GM18517 (cell line): ENCODE data around the gene GABRB2.

Experiments
- ATAC-seq: cut with Tn5 transposase; IDR thresholded peaks from one replicate; pipeline ENCODE4 v1.9.1; 2021; ENCODE audit warnings: mild to moderate bottlenecking, moderate library complexity; ENCODE audit not compliant: unreplicated experiment

Gene GABRB2

GRCh38 chr5:161481922-161482321 lies 64.6 kb downstream of the GABRB2 start:
- ATAC-seq, result no peak

GRCh38 chr5:161471211-161471950 lies 75.1 kb downstream of the GABRB2 start:
- no peak for ATAC-seq

GRCh38 chr5:161467703-161468102 lies 78.8 kb downstream of the GABRB2 start:
- ATAC-seq, result no peak

- no peak for ATAC-seq
Observed at GRCh38 chr5:161460741-161461140, 85.8 kb downstream of the GABRB2 start.

- no peak for ATAC-seq
Observed at GRCh38 chr5:161446655-161447054, 99.9 kb downstream of the GABRB2 start.

GRCh38 chr5:161442471-161442870 lies 104.1 kb downstream of the GABRB2 start:
- no peak for ATAC-seq

GRCh38 chr5:161432798-161433197 lies 113.7 kb downstream of the GABRB2 start:
- no peak for ATAC-seq

GRCh38 chr5:161431963-161432362 lies 114.6 kb downstream of the GABRB2 start:
- no peak for ATAC-seq

- ATAC-seq, result no peak
Observed at GRCh38 chr5:161421067-161421466, 125.5 kb downstream of the GABRB2 start.

GRCh38 chr5:161420521-161420920 lies 126.0 kb downstream of the GABRB2 start:
- no peak for ATAC-seq

- ATAC-seq, result no peak
Observed at GRCh38 chr5:161414896-161415295, 131.6 kb downstream of the GABRB2 start.

- no peak for ATAC-seq
Observed at GRCh38 chr5:161414037-161414436, 132.5 kb downstream of the GABRB2 start.

GRCh38 chr5:161412792-161413191 lies 133.7 kb downstream of the GABRB2 start:
- no peak for ATAC-seq

GRCh38 chr5:161411156-161411555 lies 135.4 kb downstream of the GABRB2 start:
- no peak for ATAC-seq

GRCh38 chr5:161410640-161411039 lies 135.9 kb downstream of the GABRB2 start:
- no peak for ATAC-seq

GRCh38 chr5:161409471-161409870 lies 137.1 kb downstream of the GABRB2 start:
- no peak for ATAC-seq

- ATAC-seq, result no peak
Observed at GRCh38 chr5:161406880-161407279, 139.6 kb downstream of the GABRB2 start.

- ATAC-seq, result no peak
Observed at GRCh38 chr5:161403996-161404395, 142.5 kb downstream of the GABRB2 start.

GRCh38 chr5:161403121-161403520 lies 143.4 kb downstream of the GABRB2 start:
- no peak for ATAC-seq

GRCh38 chr5:161400583-161400982 lies 145.9 kb downstream of the GABRB2 start:
- no peak for ATAC-seq

- ATAC-seq, result no peak
Observed at GRCh38 chr5:161399996-161400562, 146.4 kb downstream of the GABRB2 start.

- ATAC-seq, result no peak
Observed at GRCh38 chr5:161397448-161397847, 149.1 kb downstream of the GABRB2 start.

GRCh38 chr5:161396171-161396570 lies 150.4 kb downstream of the GABRB2 start:
- no peak for ATAC-seq
